ENCODE results near the gene ABTB2.

GRCh38 chr11:34255101-34255500 lies 102.7 kb downstream of the ABTB2 start:
- TF ChIP-seq CTCF (IDR thresholded peaks at IDR 0.05) (no peak), POLR2A (IDR thresholded peaks at IDR 0.05) (no peak)

Measured in body of pancreas (tissue), 4 donors.